GM12864 (cell line): ENCODE data around the gene CDS2.

Source experiments
- DNase-seq: peaks from one replicate; pipeline ENCODE4 v3.0.0-alpha.2; 2011; ENCODE audit warnings: low read depth
- H3K4me3 ChIP-seq: 2 replicates; pipeline ENCODE4 v1.5.1; 2011; ENCODE audit warnings: mild to moderate bottlenecking, low read depth, low read length, control low read depth
- CTCF ChIP-seq: IDR thresholded peaks from 2 replicates; pipeline ENCODE4 v1.5.1; 2011; ENCODE audit warnings: low read depth, mild to moderate bottlenecking, moderate library complexity, low read length, control low read depth, inconsistent platforms; ENCODE audit errors: missing control alignments

The CDS2 gene

GRCh38 chr20:5217616-5218015 lies 90.8 kb downstream of the CDS2 start:
- no peak for DNase-seq
- no peak for TF ChIP-seq CTCF
- H3K4me3 ChIP-seq, result no peak overlapping the region

GRCh38 chr20:5220321-5221060 lies 93.7 kb downstream of the CDS2 start:
- TF ChIP-seq CTCF, result no peak
- no peak overlapping the region for H3K4me3 ChIP-seq
- no peak for DNase-seq

GRCh38 chr20:5221061-5221430 lies 94.2 kb downstream of the CDS2 start:
- TF ChIP-seq CTCF, result no peak
- no peak overlapping the region for H3K4me3 ChIP-seq
- DNase-seq, result no peak

GRCh38 chr20:5222919-5223634 lies 96.3 kb downstream of the CDS2 start:
- peak; percentile 18 for DNase-seq
- no peak overlapping the region for H3K4me3 ChIP-seq

GRCh38 chr20:5230544-5230943 lies 103.7 kb downstream of the CDS2 start:
- no peak overlapping the region for H3K4me3 ChIP-seq
- TF ChIP-seq CTCF, result no peak
- no peak for DNase-seq

More at GRCh38 chr20:5222919-5223634, 96.3 kb downstream of the CDS2 start:
- TF ChIP-seq CTCF, result peak; percentile 82

GRCh38 chr20:5234158-5234557 lies 107.3 kb downstream of the CDS2 start:
- DNase-seq, result no peak

More at GRCh38 chr20:5234158-5234557, 107.3 kb downstream of the CDS2 start:
- no peak overlapping the region for H3K4me3 ChIP-seq
- TF ChIP-seq CTCF, result no peak
